Measurements from ENCODE around the gene GDI2. TPM values are rescaled to one million over a fixed set of nuclear protein-coding genes. Genes with fewer than 3 reads are reported as not detected.

The GDI2 gene
- total RNA-seq, 4 donors from 2014 or later: 219 to 281 (median 241) TPM

DNA sequence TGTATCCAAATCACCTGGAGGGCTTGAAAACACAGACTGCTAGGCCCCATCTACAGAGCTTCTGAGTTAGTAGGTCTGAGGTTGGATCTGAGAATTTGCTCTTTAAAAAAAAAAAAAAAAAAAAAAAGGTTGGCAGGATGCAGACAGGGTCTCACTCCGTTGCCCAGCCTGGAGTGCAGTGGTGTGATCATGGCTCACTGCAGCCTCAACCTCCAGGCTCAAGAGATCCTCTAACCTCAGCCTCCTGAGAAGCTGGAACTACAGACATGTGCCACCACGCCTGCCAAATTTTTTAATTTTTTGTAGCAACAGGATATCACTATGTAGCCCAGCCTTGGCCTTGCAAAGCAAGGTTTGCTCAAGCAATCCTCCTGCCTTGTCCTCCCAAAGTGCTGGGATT lies 8.0 kb downstream of the GDI2 start:
- 87 to 100% methylated on average over 2 of the region's 2 CpGs for WGBS, 2 donors
- intact Hi-C loops (cut with DNase I; ENCODE audit: low total_unique reads): no loop called here
- DNase-seq (ENCODE audit: low spot score in 2 of 2): no peak
- no peak for TF ChIP-seq POLR2A (IDR thresholded peaks at IDR 0.05)
- TF ChIP-seq, protein P1, sequence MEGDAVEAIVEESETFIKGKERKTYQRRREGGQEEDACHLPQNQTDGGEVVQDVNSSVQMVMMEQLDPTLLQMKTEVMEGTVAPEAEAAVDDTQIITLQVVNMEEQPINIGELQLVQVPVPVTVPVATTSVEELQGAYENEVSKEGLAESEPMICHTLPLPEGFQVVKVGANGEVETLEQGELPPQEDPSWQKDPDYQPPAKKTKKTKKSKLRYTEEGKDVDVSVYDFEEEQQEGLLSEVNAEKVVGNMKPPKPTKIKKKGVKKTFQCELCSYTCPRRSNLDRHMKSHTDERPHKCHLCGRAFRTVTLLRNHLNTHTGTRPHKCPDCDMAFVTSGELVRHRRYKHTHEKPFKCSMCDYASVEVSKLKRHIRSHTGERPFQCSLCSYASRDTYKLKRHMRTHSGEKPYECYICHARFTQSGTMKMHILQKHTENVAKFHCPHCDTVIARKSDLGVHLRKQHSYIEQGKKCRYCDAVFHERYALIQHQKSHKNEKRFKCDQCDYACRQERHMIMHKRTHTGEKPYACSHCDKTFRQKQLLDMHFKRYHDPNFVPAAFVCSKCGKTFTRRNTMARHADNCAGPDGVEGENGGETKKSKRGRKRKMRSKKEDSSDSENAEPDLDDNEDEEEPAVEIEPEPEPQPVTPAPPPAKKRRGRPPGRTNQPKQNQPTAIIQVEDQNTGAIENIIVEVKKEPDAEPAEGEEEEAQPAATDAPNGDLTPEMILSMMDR (IDR thresholded peaks at IDR 0.05): no peak
- no peak overlapping the region for H3K4me3 ChIP-seq (ENCODE audit: low read depth, poor library complexity, severe bottlenecking)

DNA sequence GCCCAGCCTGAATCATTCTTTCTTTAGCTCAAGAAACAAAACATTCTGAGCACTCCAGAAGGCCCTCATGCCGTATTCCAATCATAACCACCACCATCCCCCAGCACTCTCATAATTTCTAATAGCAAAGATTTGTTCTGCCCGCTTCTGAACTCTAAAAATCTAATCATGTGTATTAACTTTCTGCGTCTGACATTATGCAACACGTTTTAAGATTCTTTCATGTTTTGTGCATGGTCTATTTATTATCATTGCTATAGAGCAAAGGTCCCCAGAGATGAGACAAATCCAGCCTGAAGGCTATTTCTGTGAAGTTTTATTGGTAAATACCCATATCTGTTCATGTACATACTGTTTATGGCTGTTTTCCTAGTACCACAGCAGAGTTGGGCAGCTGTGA lies 8.8 kb downstream of the GDI2 start:
- 87 to 89% methylated on average over 4 of the region's 4 CpGs for WGBS, 2 donors
- no peak for DNase-seq (ENCODE audit: low spot score in 2 of 2)
- H3K4me3 ChIP-seq (ENCODE audit: low read depth, poor library complexity, severe bottlenecking): no peak overlapping the region
- intact Hi-C loops (cut with DNase I; ENCODE audit: low total_unique reads): no loop called here
- TF ChIP-seq, protein P1 (IDR thresholded peaks at IDR 0.05): no peak
- no peak for TF ChIP-seq POLR2A (IDR thresholded peaks at IDR 0.05)

GRCh38 chr10:5800782-5801181 lies 12.5 kb downstream of the GDI2 start:
- no peak overlapping the region for H3K4me3 ChIP-seq (ENCODE audit: low read depth, poor library complexity, severe bottlenecking)
- intact Hi-C loops (cut with DNase I; ENCODE audit: low total_unique reads): no loop called here
- no peak for DNase-seq (ENCODE audit: low spot score in 2 of 2)
- WGBS, 2 donors: 96 to 97% methylated on average over 3 of the region's 3 CpGs
- TF ChIP-seq, protein P1 (IDR thresholded peaks at IDR 0.05): no peak
- TF ChIP-seq POLR2A (IDR thresholded peaks at IDR 0.05): no peak

- intact Hi-C loops (cut with DNase I; ENCODE audit: low total_unique reads): loop anchor here (10.0 kb wide), 1 partner anchor 49 kb away; no protein-coding TSS in a partner anchor
These were observed 19.0 kb downstream of the GDI2 start for GRCh38 chr10:5794236-5794635.

DNA sequence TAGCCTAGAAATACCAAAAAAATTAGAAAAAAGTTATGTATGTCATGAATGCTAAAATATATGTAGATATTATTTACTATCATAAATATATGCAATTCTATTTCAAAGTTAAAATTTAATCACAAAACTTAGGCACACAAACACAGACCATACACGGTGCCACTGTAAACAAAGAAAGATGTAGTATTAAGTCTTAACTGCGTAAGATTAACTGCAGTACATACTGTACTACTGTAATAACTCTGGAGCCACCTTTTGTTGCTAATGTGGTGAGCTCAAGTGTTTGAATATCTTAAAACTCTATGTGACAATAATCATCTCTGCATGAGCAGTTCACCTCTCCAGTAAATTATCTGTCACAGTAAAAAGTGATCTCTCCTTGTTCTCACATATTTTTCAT lies 23.6 kb downstream of the GDI2 start:
- TF ChIP-seq, protein P1 (IDR thresholded peaks at IDR 0.05): no peak
- no peak for TF ChIP-seq POLR2A (IDR thresholded peaks at IDR 0.05)
- no peak overlapping the region for H3K4me3 ChIP-seq (ENCODE audit: low read depth, poor library complexity, severe bottlenecking)
- DNase-seq (ENCODE audit: low spot score in 2 of 2): no peak
- intact Hi-C loops (cut with DNase I; ENCODE audit: low total_unique reads): loop anchor here (10.0 kb wide), 1 partner anchor 45 kb away; no protein-coding TSS in a partner anchor
- WGBS, 2 donors: 88 to 92% methylated on average over 2 of the region's 2 CpGs

More at GRCh38 chr10:5794236-5794635, 19.0 kb downstream of the GDI2 start:
- TF ChIP-seq, protein P1 (IDR thresholded peaks at IDR 0.05): no peak
- TF ChIP-seq POLR2A (IDR thresholded peaks at IDR 0.05): no peak
- WGBS, 2 donors: 95 to 98% methylated on average over 3 of the region's 3 CpGs
- DNase-seq (ENCODE audit: low spot score in 2 of 2): no peak
- no peak overlapping the region for H3K4me3 ChIP-seq (ENCODE audit: low read depth, poor library complexity, severe bottlenecking)

- intact Hi-C loops (cut with DNase I; ENCODE audit: low total_unique reads): no loop called here
- no peak for DNase-seq (ENCODE audit: low spot score in 2 of 2)
- 87 to 90% methylated on average over 5 of the region's 5 CpGs for WGBS, 2 donors
- TF ChIP-seq, protein P1 (IDR thresholded peaks at IDR 0.05): no peak
- TF ChIP-seq POLR2A (IDR thresholded peaks at IDR 0.05): no peak
- no peak overlapping the region for H3K4me3 ChIP-seq (ENCODE audit: low read depth, poor library complexity, severe bottlenecking)
These were observed 24.3 kb downstream of the GDI2 start for GRCh38 chr10:5788969-5789368.

All from lower leg skin (tissue), 4 donors.